Trophoblast cell (in vitro differentiated cells and primary cell): Measurements from ENCODE around the gene MILR1.

Experiments
- DNase-seq, 2 donors: peaks; one replicate each; pipeline ENCODE4 v3.0.0-alpha.2; 2016
- H2AFZ ChIP-seq: 2 replicates; pipeline ENCODE4 v1.6.1; 2013; ENCODE audit warnings: low read length, moderate library complexity, mild to moderate bottlenecking; ENCODE audit not compliant: insufficient read depth, poor library complexity
- H2AK5ac ChIP-seq: 2 replicates; pipeline ENCODE4 v1.6.1; 2013; ENCODE audit warnings: mild to moderate bottlenecking, low read length
- H2BK120ac ChIP-seq: 2 replicates; pipeline ENCODE4 v1.6.1; 2013; ENCODE audit warnings: low read length, mild to moderate bottlenecking, moderate library complexity; ENCODE audit not compliant: insufficient read depth, poor library complexity
- H2BK12ac ChIP-seq: 2 replicates; pipeline ENCODE4 v1.6.1; 2013; ENCODE audit warnings: mild to moderate bottlenecking, low read length, moderate library complexity
- H2BK5ac ChIP-seq: 2 replicates; pipeline ENCODE4 v1.6.1; 2013; ENCODE audit warnings: low read length, low read depth, moderate library complexity, mild to moderate bottlenecking; ENCODE audit not compliant: poor library complexity
- H3K14ac ChIP-seq: 2 replicates; pipeline ENCODE4 v1.6.1; 2013; ENCODE audit warnings: mild to moderate bottlenecking, low read length
- H3K18ac ChIP-seq: 2 replicates; pipeline ENCODE4 v1.6.1; 2013; ENCODE audit warnings: mild to moderate bottlenecking, low read length
- H3K23ac ChIP-seq: 2 replicates; pipeline ENCODE4 v1.6.1; 2013; ENCODE audit warnings: low read length
- H3K27ac ChIP-seq: 2 replicates; pipeline ENCODE4 v1.5.1; 2013; ENCODE audit warnings: low read depth, mild to moderate bottlenecking, inconsistent platforms, low read length, moderate library complexity
- H3K27me3 ChIP-seq: 2 replicates; pipeline ENCODE4 v1.6.1; 2013; ENCODE audit warnings: inconsistent platforms, mild to moderate bottlenecking, low read length, moderate library complexity; ENCODE audit not compliant: insufficient read depth
- H3K36me3 ChIP-seq, 2 experiments: 1 replicate in 1 of 2; 2 replicates in 1 of 2; pipeline ENCODE4 v1.6.1; 2013; ENCODE audit warnings: low read length in 2 of 2, mild to moderate bottlenecking in 2 of 2, moderate library complexity in 1 of 2; ENCODE audit not compliant: insufficient read depth in 2 of 2, control insufficient read depth in 1 of 2
- H3K4ac ChIP-seq: 2 replicates; pipeline ENCODE4 v1.6.1; 2013; ENCODE audit warnings: low read depth, mild to moderate bottlenecking, low read length, moderate library complexity
- H3K4me1 ChIP-seq, 2 experiments: 1 replicate in 1 of 2; 2 replicates in 1 of 2; pipeline ENCODE4 v1.6.1; 2013; ENCODE audit warnings: low read length in 2 of 2, mild to moderate bottlenecking in 2 of 2, moderate library complexity in 1 of 2; ENCODE audit not compliant: insufficient read depth in 2 of 2, control insufficient read depth in 1 of 2
- H3K4me2 ChIP-seq: 2 replicates; pipeline ENCODE4 v1.6.1; 2013; ENCODE audit warnings: inconsistent platforms, mild to moderate bottlenecking, low read length, moderate library complexity
- H3K4me3 ChIP-seq: 2 replicates; pipeline ENCODE4 v1.5.1; 2013; ENCODE audit warnings: mild to moderate bottlenecking, low read depth, low read length, inconsistent platforms
- H3K79me1 ChIP-seq: one replicate; pipeline ENCODE4 v1.6.1; 2013; ENCODE audit warnings: low read length
- H3K79me2 ChIP-seq: 2 replicates; pipeline ENCODE4 v1.6.1; 2013; ENCODE audit warnings: low read length, mild to moderate bottlenecking; ENCODE audit not compliant: control insufficient read depth, insufficient read depth, poor library complexity
- H3K9ac ChIP-seq: 2 replicates; pipeline ENCODE4 v1.6.1; 2013; ENCODE audit warnings: mild to moderate bottlenecking, low read length
- H3K9me3 ChIP-seq: 2 replicates; pipeline ENCODE4 v1.6.1; 2013; ENCODE audit warnings: low read depth, mild to moderate bottlenecking, control low read depth, inconsistent platforms, low read length; ENCODE audit not compliant: insufficient read depth
- H4K12ac ChIP-seq: 2 replicates; pipeline ENCODE4 v1.6.1; 2013; ENCODE audit warnings: low read depth, mild to moderate bottlenecking, low read length, moderate library complexity
- H4K8ac ChIP-seq: 2 replicates; pipeline ENCODE4 v1.6.1; 2013; ENCODE audit warnings: low read depth, mild to moderate bottlenecking, low read length, moderate library complexity
- H4K91ac ChIP-seq: one replicate; pipeline ENCODE4 v1.6.1; 2013; ENCODE audit warnings: low read depth, mild to moderate bottlenecking, low read length, moderate library complexity
- WGBS: extraction: QIAGEN DNeasy Blood & Tissue Kit; methylation state at CpG from one replicate; pipeline ENCODE4 v1.1.7; 2013; ENCODE audit warnings: missing lambda C conversion rate; ENCODE audit not compliant: insufficient read length, insufficient coverage; ENCODE audit errors: extremely low coverage; 5-methylcytosine and 5-hydroxymethylcytosine counted together

MILR1 gene

GRCh38 chr17:64471440-64471839, 22.5 kb downstream of the MILR1 start:
- Histone ChIP-seq H3K27me3 (no peaks in the 10 kb centered on the region), H2BK12ac (no peak overlapping the region), H2AFZ (no peak overlapping the region), H3K79me1 (no peaks in the 10 kb centered on the region), H4K12ac (no peak overlapping the region), H4K8ac (no peak overlapping the region), H3K4ac (no peak overlapping the region), H3K4me3 (no peak overlapping the region), H2BK120ac (no peak overlapping the region), H3K4me1 (peaks cover 0 to under 1% of the 10 kb centered on the region in 2 experiments), H3K23ac (peak overlapping the region; percentile 22), H4K91ac (no peak overlapping the region), H3K18ac (no peak overlapping the region), H3K4me2 (no peak overlapping the region), H3K27ac (no peak overlapping the region), H3K79me2 (no peaks in the 10 kb centered on the region), H2BK5ac (no peak overlapping the region), H3K14ac (no peak overlapping the region), H2AK5ac (no peak overlapping the region), H3K36me3 (no peaks in the 10 kb centered on the region), H3K9me3 (no peaks in the 10 kb centered on the region), H3K9ac (no peak overlapping the region)
- no CpG with 5 or more reads among the region's 3 CpGs for WGBS
- DNase-seq, result no peak

- no peak overlapping the region for H2AFZ ChIP-seq
- no peaks in the 10 kb centered on the region for H3K36me3 ChIP-seq
- H3K14ac ChIP-seq, result no peak overlapping the region
- DNase-seq, result no peak
- no peaks in the 10 kb centered on the region for H3K79me1 ChIP-seq
- WGBS, result no CpG with 5 or more reads among the region's 2 CpGs
- no peak overlapping the region for H3K23ac ChIP-seq
- H3K27ac ChIP-seq, result no peak overlapping the region
- no peak overlapping the region for H3K9ac ChIP-seq
- no peaks in the 10 kb centered on the region for H3K9me3 ChIP-seq
- H2BK12ac ChIP-seq, result no peak overlapping the region
- no peak overlapping the region for H4K8ac ChIP-seq
- no peak overlapping the region for H3K4me3 ChIP-seq
- no peaks in the 10 kb centered on the region for H3K27me3 ChIP-seq
- H3K79me2 ChIP-seq, result no peaks in the 10 kb centered on the region
- H3K4ac ChIP-seq, result no peak overlapping the region
- no peaks in the 10 kb centered on the region for H3K4me1 ChIP-seq
- H2BK120ac ChIP-seq, result no peak overlapping the region
- no peak overlapping the region for H3K18ac ChIP-seq
- no peak overlapping the region for H4K91ac ChIP-seq
- no peak overlapping the region for H2AK5ac ChIP-seq
- H2BK5ac ChIP-seq, result no peak overlapping the region
- H3K4me2 ChIP-seq, result no peak overlapping the region
- H4K12ac ChIP-seq, result no peak overlapping the region
Measured at GRCh38 chr17:64472564-64472963, 23.6 kb downstream of the MILR1 start.

DNA sequence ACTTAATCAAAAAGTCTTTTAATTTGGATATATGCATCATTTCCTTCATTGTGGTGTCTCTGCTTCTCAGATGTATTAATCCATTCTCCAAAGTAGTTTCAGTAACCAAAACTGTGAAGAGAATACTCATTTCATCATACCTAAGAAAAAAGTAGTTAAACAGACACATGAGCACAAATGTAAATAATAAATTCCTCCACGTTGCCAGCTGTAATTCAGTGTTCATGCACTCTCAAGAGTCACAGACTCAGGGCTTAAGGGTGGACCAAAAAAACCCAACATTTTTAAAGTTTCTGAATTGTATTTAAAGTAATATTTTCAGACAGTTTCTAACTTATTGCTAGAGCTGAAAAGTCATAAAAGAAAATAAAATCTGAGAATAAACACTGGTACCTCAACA, 28.9 kb downstream of the MILR1 start:
- Histone ChIP-seq H3K9ac (no peak overlapping the region), H4K12ac (no peak overlapping the region), H3K27me3 (no peaks in the 10 kb centered on the region), H3K4ac (no peak overlapping the region), H2AK5ac (no peak overlapping the region), H3K18ac (no peak overlapping the region), H3K14ac (no peak overlapping the region), H4K91ac (no peak overlapping the region), H3K9me3 (no peaks in the 10 kb centered on the region), H3K23ac (no peak overlapping the region), H2AFZ (no peak overlapping the region), H2BK120ac (no peak overlapping the region), H3K4me3 (no peak overlapping the region), H3K4me2 (no peak overlapping the region), H3K36me3 (peaks cover 2% of the 10 kb centered on the region in 2 experiments), H2BK5ac (no peak overlapping the region), H3K79me2 (no peaks in the 10 kb centered on the region), H3K27ac (no peak overlapping the region), H3K79me1 (no peaks in the 10 kb centered on the region), H3K4me1 (peaks cover 0 to 2% of the 10 kb centered on the region in 2 experiments), H2BK12ac (no peak overlapping the region), H4K8ac (no peak overlapping the region)
- no CpG with 5 or more reads among the region's 1 CpG for WGBS
- no peak for DNase-seq

- Histone ChIP-seq H3K18ac (no peak overlapping the region), H3K27ac (no peak overlapping the region), H2AK5ac (no peak overlapping the region), H2BK5ac (no peak overlapping the region), H3K23ac (no peak overlapping the region), H3K79me1 (no peaks in the 10 kb centered on the region), H2AFZ (no peak overlapping the region), H2BK12ac (no peak overlapping the region), H4K8ac (no peak overlapping the region), H3K4me2 (no peak overlapping the region), H4K91ac (no peak overlapping the region), H3K9me3 (no peaks in the 10 kb centered on the region), H3K4me1 (peaks cover 0 to 2% of the 10 kb centered on the region in 2 experiments), H3K4ac (no peak overlapping the region), H3K4me3 (no peak overlapping the region), H3K27me3 (no peaks in the 10 kb centered on the region), H2BK120ac (no peak overlapping the region), H3K9ac (no peak overlapping the region), H3K14ac (no peak overlapping the region), H3K79me2 (no peaks in the 10 kb centered on the region), H3K36me3 (peaks cover 9% of the 10 kb centered on the region in 2 experiments), H4K12ac (no peak overlapping the region)
- no CpG with 5 or more reads among the region's 1 CpG for WGBS
- DNase-seq, result peak; percentile 73 to 82
Measured at GRCh38 chr17:64480951-64481350, 32.0 kb downstream of the MILR1 start.
